Common myeloid progenitor, CD34-positive (primary cell): Measurements from ENCODE around the gene ITGBL1. TPM values are rescaled to one million over a fixed set of nuclear protein-coding genes. Genes with fewer than 3 reads are reported as not detected.

Experiments used
- CTCF ChIA-PET: fragments of 350-600 bp; sonication (Branson Sonifier 250); formaldehyde crosslinking; loops from one replicate; lab custom pipeline; 2021; ENCODE audit warnings: antibody characterized with exemption; lab: Charles Lee
- POLR2A ChIA-PET: fragments of 350-600 bp; sonication (Branson Sonifier 250); formaldehyde crosslinking; loops from one replicate; lab custom pipeline; 2021; ENCODE audit warnings: antibody characterized with exemption; lab: Charles Lee
- DNase-seq, 3 donors: peaks; one replicate each; pipeline versions ENCODE4 v3.0.0 to v3.0.0-alpha.2; 2013
- H3K27ac ChIP-seq, 2 experiments: 1 replicate in 1 of 2; 2 replicates in 1 of 2; pipeline ENCODE4 v1.7.0; 2013; ENCODE audit warnings: inconsistent platforms in 2 of 2, low read length in 2 of 2, mild to moderate bottlenecking in 2 of 2, low read depth in 1 of 2, moderate library complexity in 1 of 2; ENCODE audit not compliant: severe bottlenecking in 2 of 2, insufficient read depth in 1 of 2, poor library complexity in 1 of 2
- H3K27me3 ChIP-seq, 5 experiments: replicated peaks in 2 of 5; 1 replicate in 3 of 5; 2 replicates in 2 of 5; pipeline versions ENCODE4 v1.6.1 to v1.7.0; 2013; ENCODE audit warnings: low read length in 4 of 5, mild to moderate bottlenecking in 2 of 5, moderate library complexity in 2 of 5, inconsistent platforms in 1 of 5; ENCODE audit not compliant: insufficient read depth in 5 of 5, control insufficient read depth in 4 of 5
- H3K36me3 ChIP-seq, 4 experiments: 1 replicate in 2 of 4; 2 replicates in 2 of 4; pipeline versions ENCODE4 v1.6.1 to v1.7.0; 2013; ENCODE audit warnings: low read length in 3 of 4, control low read depth in 1 of 4, mild to moderate bottlenecking in 1 of 4; ENCODE audit not compliant: control insufficient read depth in 4 of 4, insufficient read depth in 4 of 4
- H3K4me1 ChIP-seq, 4 experiments: 1 replicate in 3 of 4; 2 replicates in 1 of 4; pipeline versions ENCODE4 v1.6.1 to v1.7.1; 2013; ENCODE audit warnings: low read length in 3 of 4, mild to moderate bottlenecking in 3 of 4, control low read depth in 1 of 4, inconsistent platforms in 1 of 4, moderate library complexity in 1 of 4; ENCODE audit not compliant: control insufficient read depth in 4 of 4, insufficient read depth in 4 of 4; ENCODE audit errors: control extremely low read depth in 1 of 4
- H3K4me3 ChIP-seq, 7 experiments: 1 replicate in 4 of 7; 2 replicates in 3 of 7; pipeline versions ENCODE4 v1.5.1 to v1.7.0; 2013; ENCODE audit warnings: mild to moderate bottlenecking in 7 of 7, low read length in 6 of 7, moderate library complexity in 6 of 7, inconsistent platforms in 2 of 7, low read depth in 2 of 7, control low read depth in 1 of 7; ENCODE audit not compliant: insufficient read depth in 4 of 7, control insufficient read depth in 1 of 7; ENCODE audit errors: extremely low read depth in 1 of 7
- H3K9me3 ChIP-seq, 5 experiments: 1 replicate in 4 of 5; 2 replicates in 1 of 5; pipeline versions ENCODE4 v1.6.1 to v1.7.1; 2013; ENCODE audit warnings: low read length in 4 of 5, mild to moderate bottlenecking in 2 of 5, inconsistent platforms in 1 of 5, low read depth in 1 of 5, moderate library complexity in 1 of 5; ENCODE audit not compliant: control insufficient read depth in 4 of 5, insufficient read depth in 2 of 5; ENCODE audit errors: control extremely low read depth in 1 of 5
- WGBS: methylation state at CpG from one replicate; pipeline ENCODE4 v1.1.5; 2013; ENCODE audit not compliant: insufficient coverage; 5-methylcytosine and 5-hydroxymethylcytosine counted together
- polyA plus RNA-seq: library from polyadenylated mRNA; unstranded; fragments of 120-200 nt; gene quantifications from one replicate; pipeline ENCODE4 v1.2.1, GENCODE V29; 2013

The ITGBL1 gene
- 0.13 TPM for polyA plus RNA-seq

- Histone ChIP-seq H3K9me3 (no peaks in the 10 kb centered on the region), H3K4me1 (peaks cover 0 to 7% (median 3%) of the 10 kb centered on the region in 4 experiments), H3K27me3 (peaks cover 2 to 19% (median 6%) of the 10 kb centered on the region in 5 experiments), H3K36me3 (no peaks in the 10 kb centered on the region), H3K4me3 (peak within 1 kb of the TSS in 3 of 7 experiments; percentile 10 to 69 (median 58)), H3K27ac (no peak within 1 kb of the TSS)
- DNase-seq = peak in 2 of 3 donors; percentile 5 to 7
- POLR2A ChIA-PET = no interaction called here
- CTCF ChIA-PET = interaction anchor here (1.9 kb wide), 1 partner anchor 308 kb away, joined by 6 read pairs; no protein-coding TSS in a partner anchor
- WGBS = 76% methylated on average over 13 of the region's 18 CpGs
Observed at GRCh38 chr13:101452519-101453485, at the start of gene ITGBL1. ITGBL1 (plus strand) TSS chr13:101452675; CDS start chr13:101452834, 159 bp downstream.

GRCh38 chr13:101406791-101407190 is 45.7 kb upstream of the ITGBL1 start:
- Histone ChIP-seq H3K27ac (no peak overlapping the region), H3K27me3 (peaks cover 0 to 6% (median 0%) of the 10 kb centered on the region in 5 experiments), H3K4me1 (no peaks in the 10 kb centered on the region), H3K36me3 (no peaks in the 10 kb centered on the region), H3K9me3 (no peaks in the 10 kb centered on the region), H3K4me3 (no peak overlapping the region)
- CTCF ChIA-PET = no interaction called here
- DNase-seq = no peak
- POLR2A ChIA-PET = no interaction called here
- WGBS = no CpG with 5 or more reads among the region's 1 CpG

- 81% methylated on average over 6 of the region's 9 CpGs for WGBS
- Histone ChIP-seq H3K27me3 (peaks cover 0 to 14% (median 5%) of the 10 kb centered on the region in 5 experiments), H3K4me1 (no peaks in the 10 kb centered on the region), H3K4me3 (no peak overlapping the region), H3K27ac (no peak overlapping the region), H3K9me3 (no peaks in the 10 kb centered on the region), H3K36me3 (no peaks in the 10 kb centered on the region)
- DNase-seq = no peak
- POLR2A ChIA-PET = no interaction called here
- CTCF ChIA-PET = no interaction called here
Observed at GRCh38 chr13:101408154-101408553, 44.3 kb upstream of the ITGBL1 start.

- ChIA-PET POLR2A (no interaction called here), CTCF (no interaction called here)
- WGBS = 67% methylated on average over 1 of the region's 6 CpGs
Observed at GRCh38 chr13:101408992-101409656, 43.4 kb upstream of the ITGBL1 start.

GRCh38 chr13:101412076-101412475 is 40.4 kb upstream of the ITGBL1 start:
- Histone ChIP-seq H3K27me3 (peaks cover 8 to 44% (median 19%) of the 10 kb centered on the region in 5 experiments), H3K27ac (no peak overlapping the region), H3K4me3 (no peak overlapping the region), H3K9me3 (no peaks in the 10 kb centered on the region), H3K4me1 (peaks cover 0 to 4% (median 1%) of the 10 kb centered on the region in 4 experiments), H3K36me3 (no peaks in the 10 kb centered on the region)
- CTCF ChIA-PET = no interaction called here
- 100% methylated on average over 1 of the region's 1 CpG for WGBS
- POLR2A ChIA-PET = no interaction called here
- no peak for DNase-seq

More at GRCh38 chr13:101408992-101409656, 43.4 kb upstream of the ITGBL1 start:
- Histone ChIP-seq H3K9me3 (no peaks in the 10 kb centered on the region), H3K27me3 (peaks cover 0 to 19% (median 9%) of the 10 kb centered on the region in 5 experiments), H3K4me1 (no peaks in the 10 kb centered on the region), H3K27ac (no peak overlapping the region), H3K36me3 (no peaks in the 10 kb centered on the region), H3K4me3 (no peak overlapping the region)
- no peak for DNase-seq

- H3K27ac ChIP-seq = no peak overlapping the region
- peaks cover 9 to 57% (median 24%) of the 10 kb centered on the region in 5 experiments for H3K27me3 ChIP-seq
- no peaks in the 10 kb centered on the region for H3K36me3 ChIP-seq
- peak overlapping the region in 2 of 7 experiments; percentile 19 to 43 for H3K4me3 ChIP-seq
- POLR2A ChIA-PET = no interaction called here
- peaks cover 0 to 4% (median 1%) of the 10 kb centered on the region in 4 experiments for H3K4me1 ChIP-seq
- CTCF ChIA-PET = no interaction called here
- WGBS = 17% methylated on average over 17 of the region's 43 CpGs
- no peak for DNase-seq
- H3K9me3 ChIP-seq = no peaks in the 10 kb centered on the region
Observed at GRCh38 chr13:101415358-101416174, 36.9 kb upstream of the ITGBL1 start.
